Effector CD8-positive, alpha-beta T cell (primary cell): ENCODE results near the gene PLCD3.
A peak's percentile ranks its signal among the peaks of the same experiment; 100 is the strongest.

ENCODE experiments used
- DNase-seq: peaks from one replicate; lab custom pipeline; 2025; lab: John Stamatoyannopoulos, UW
- total RNA-seq, 4 experiments: gene quantifications; one replicate each; lab custom pipeline; 2026; lab: John Stamatoyannopoulos, UW

The PLCD3 gene
- total RNA-seq: 4.8 to 12.8 (median 8.0) reads per million in 4 experiments

- no peak for DNase-seq
Observed at GRCh38 chr17:45132320-45132571, at the start of gene PLCD3. Gene PLCD3 (minus strand): TSS chr17:45132515. CDS start chr17:45132410, 105 bp downstream.

- DNase-seq: no peak
Observed at GRCh38 chr17:45177563-45177962, 45.2 kb upstream of the PLCD3 start.

GRCh38 chr17:45175759-45176115, 43.4 kb upstream of the PLCD3 start:
- no peak for DNase-seq

GRCh38 chr17:45172541-45173286, 40.4 kb upstream of the PLCD3 start:
- DNase-seq: peak; percentile 43

- DNase-seq: no peak
Observed at GRCh38 chr17:45172232-45172540, 39.9 kb upstream of the PLCD3 start.

- DNase-seq: no peak
Observed at GRCh38 chr17:45171338-45172231, 39.3 kb upstream of the PLCD3 start.

- no peak for DNase-seq
Observed at GRCh38 chr17:45170931-45171337, 38.6 kb upstream of the PLCD3 start.

GRCh38 chr17:45170280-45170930, 38.1 kb upstream of the PLCD3 start:
- no peak for DNase-seq

- DNase-seq: no peak
Observed at GRCh38 chr17:45168991-45169752, 36.9 kb upstream of the PLCD3 start.

GRCh38 chr17:45164734-45165269, 32.5 kb upstream of the PLCD3 start:
- no peak for DNase-seq

GRCh38 chr17:45162025-45162687, 29.8 kb upstream of the PLCD3 start:
- DNase-seq: no peak

- DNase-seq: peak; percentile 98
Observed at GRCh38 chr17:45161288-45162024, 29.1 kb upstream of the PLCD3 start, which contains the start of gene HEXIM2. Gene HEXIM2 (plus strand): TSS chr17:45161875. CDS start chr17:45162794, 919 bp downstream.

GRCh38 chr17:45160447-45161287, 28.4 kb upstream of the PLCD3 start:
- DNase-seq: peak; percentile 48

- DNase-seq: no peak
Observed at GRCh38 chr17:45156242-45156641, 23.9 kb upstream of the PLCD3 start.

GRCh38 chr17:45155483-45155882, 23.2 kb upstream of the PLCD3 start:
- DNase-seq: no peak

- DNase-seq: no peak
Observed at GRCh38 chr17:45155029-45155428, 22.7 kb upstream of the PLCD3 start.

- DNase-seq: no peak
Observed at GRCh38 chr17:45150911-45151809, 18.8 kb upstream of the PLCD3 start.
